Endothelial cell of umbilical vein (primary cell): ENCODE results near the gene DGKI. TPM values are rescaled to one million over a fixed set of nuclear protein-coding genes. Genes with fewer than 3 reads are reported as not detected.

ENCODE experiments used
- BruUV-seq: library from RNA; stranded (reverse); fragments of 400-500 nt; replicated peaks from 2 replicates; lab custom pipeline; 2021; lab: Mats Ljungman, UMichigan
- CTCF ChIA-PET: fragments of 300-600, 350-600 bp; sonication (Branson Sonifier 250); formaldehyde crosslinking; loops from one replicate; lab custom pipeline; 2021; ENCODE audit warnings: antibody characterized with exemption, inconsistent platforms; lab: Charles Lee
- POLR2A ChIA-PET: fragments of 300-600, 350-600 bp; sonication (Branson Sonifier 250); formaldehyde crosslinking; loops from one replicate; lab custom pipeline; 2021; ENCODE audit warnings: antibody characterized with exemption, inconsistent platforms; lab: Charles Lee
- DNase-seq: peaks from one replicate; pipeline ENCODE4 v3.0.0-alpha.2; 2011; ENCODE audit warnings: low read depth, low spot score
- FAIRE-seq: peaks from 2 replicates; lab custom pipeline; 2011; peaks lifted over from hg19 to GRCh38; lab: Jason Lieb, UNC
- H2AFZ ChIP-seq: 2 replicates; pipeline ENCODE4 v1.6.0; 2012; ENCODE audit warnings: low read depth, low read length, control low read depth, inconsistent platforms
- H3K27ac ChIP-seq: 2 replicates; pipeline ENCODE4 v1.5.1; 2011; ENCODE audit warnings: low read depth, mild to moderate bottlenecking, control low read depth, low read length, moderate library complexity; ENCODE audit not compliant: insufficient read depth
- H3K27me3 ChIP-seq, 2 experiments: 2 replicates each; pipeline versions ENCODE4 v1.6.0 to v1.6.1; 2011; ENCODE audit warnings: low read length in 2 of 2, mixed read lengths in 1 of 2; ENCODE audit not compliant: control insufficient read depth in 2 of 2, insufficient read depth in 2 of 2
- H3K36me3 ChIP-seq, 2 experiments: 2 replicates in 1 of 2; 3 replicates in 1 of 2; pipeline ENCODE4 v1.5.1; 2011; ENCODE audit warnings: low read length in 2 of 2, mild to moderate bottlenecking in 1 of 2, moderate library complexity in 1 of 2; ENCODE audit not compliant: control insufficient read depth in 2 of 2, insufficient read depth in 2 of 2; ENCODE audit errors: extremely low read depth in 1 of 2
- H3K4me1 ChIP-seq: 3 replicates; pipeline ENCODE4 v1.5.1; 2011; ENCODE audit warnings: mild to moderate bottlenecking, low read length; ENCODE audit not compliant: control insufficient read depth, insufficient read depth; ENCODE audit errors: extremely low read depth
- H3K4me2 ChIP-seq: 2 replicates; pipeline ENCODE4 v1.6.1; 2011; ENCODE audit warnings: low read length, control low read depth, mixed read lengths; ENCODE audit not compliant: insufficient read depth
- H3K4me3 ChIP-seq, 3 experiments: fragments of 200-600 bp in 1 of 3; sonication (generic), shearing (Covaris generic) in 1 of 3; replicated peaks in 1 of 3; 2 replicates each; pipeline ENCODE4 v1.5.1; 2011 to 2016; ENCODE audit warnings: control low read depth in 3 of 3, low read length in 3 of 3, mild to moderate bottlenecking in 2 of 3, inconsistent platforms in 1 of 3, low read depth in 1 of 3, moderate library complexity in 1 of 3; ENCODE audit not compliant: insufficient read depth in 1 of 3
- H3K79me2 ChIP-seq: 2 replicates; pipeline ENCODE4 v1.6.0; 2012; ENCODE audit warnings: low read length, inconsistent platforms; ENCODE audit not compliant: control insufficient read depth, insufficient read depth
- H3K9ac ChIP-seq: replicated peaks from 2 replicates; pipeline ENCODE3; 2011; ENCODE audit warnings: low read length, control low read depth; ENCODE audit not compliant: insufficient read depth; ENCODE audit errors: extremely low read depth
- H3K9me1 ChIP-seq: replicated peaks from 3 replicates; pipeline ENCODE4 v1.6.0; 2011; ENCODE audit warnings: mild to moderate bottlenecking, low read length; ENCODE audit not compliant: control insufficient read depth, insufficient read depth; ENCODE audit errors: extremely low read depth
- H3K9me3 ChIP-seq: replicated peaks from 2 replicates; pipeline ENCODE4 v1.5.1; 2012; ENCODE audit warnings: low read length, inconsistent platforms; ENCODE audit not compliant: control insufficient read depth, insufficient read depth
- H4K20me1 ChIP-seq: replicated peaks from 2 replicates; pipeline ENCODE3; 2011; ENCODE audit warnings: mild to moderate bottlenecking, low read length; ENCODE audit not compliant: control insufficient read depth, insufficient read depth; ENCODE audit errors: extremely low read depth
- CTCF ChIP-seq, 2 donors: IDR thresholded peaks; 1 replicate in 1 of 2; 2 replicates in 1 of 2; pipeline ENCODE4 v1.5.1; 2011; ENCODE audit warnings: low read length in 2 of 2, mild to moderate bottlenecking in 2 of 2, moderate library complexity in 2 of 2, control low read depth in 1 of 2, inconsistent platforms in 1 of 2, low read depth in 1 of 2; ENCODE audit not compliant: insufficient read depth in 1 of 2; ENCODE audit errors: extremely low read depth in 1 of 2
- EZH2 ChIP-seq: IDR thresholded peaks from 2 replicates; pipeline ENCODE4 v1.6.1; 2012; ENCODE audit warnings: borderline replicate concordance, low read depth, mild to moderate bottlenecking, moderate library complexity, low read length, inconsistent platforms; ENCODE audit not compliant: severe bottlenecking
- FOS ChIP-seq: IDR thresholded peaks from 2 replicates; pipeline ENCODE4 v1.6.1; 2011; ENCODE audit warnings: mild to moderate bottlenecking, low read length, moderate library complexity, borderline replicate concordance; ENCODE audit not compliant: insufficient read depth
- GATA2 ChIP-seq: IDR thresholded peaks from 2 replicates; pipeline ENCODE4 v1.7.0; 2011; ENCODE audit warnings: low read depth, mild to moderate bottlenecking, moderate library complexity, mixed read lengths, low read length; ENCODE audit not compliant: insufficient read length, insufficient read depth
- JUN ChIP-seq: IDR thresholded peaks from 2 replicates; pipeline ENCODE4 v1.6.1; 2011; ENCODE audit warnings: borderline replicate concordance, low read depth; ENCODE audit not compliant: insufficient read length, insufficient read depth
- MAX ChIP-seq: IDR thresholded peaks from 2 replicates; pipeline ENCODE4 v1.6.1; 2011; ENCODE audit not compliant: insufficient read depth, insufficient read length
- MYC ChIP-seq: IDR thresholded peaks from one replicate; pipeline ENCODE4 v1.6.1; 2011; ENCODE audit warnings: mild to moderate bottlenecking, low read depth, low read length
- POLR2A ChIP-seq: IDR thresholded peaks from 2 replicates; pipeline ENCODE4 v1.6.1; 2012; ENCODE audit warnings: low read depth, mild to moderate bottlenecking, control low read depth, low read length
- POLR2AphosphoS5 ChIP-seq: IDR thresholded peaks from 2 replicates; pipeline ENCODE4 v1.6.1; 2012; ENCODE audit warnings: low read depth, mild to moderate bottlenecking, control low read depth, low read length, moderate library complexity; ENCODE audit not compliant: insufficient read depth
- dilution Hi-C: fragments of 300-500 bp; cut with MboI; formaldehyde crosslinking; loops from one replicate; pipeline ENCODE4 v1.15.0; 2019; ENCODE audit warnings: low sequenced_read_pairs; ENCODE audit not compliant: extremely low pct_ligation_motif_present
- intact Hi-C: fragments of 100-400 bp; cut with micrococcal nuclease; formaldehyde crosslinking; loops from one replicate; pipeline ENCODE4 v1.10.0; 2022
- polyA plus RNA-seq, 4 experiments: library from polyadenylated mRNA; depleted of rRNA in 3 of 4; stranded (reverse) in 3 of 4; unstranded in 1 of 4; fragments of >200 nt; gene quantifications; 2 replicates each; pipeline versions ENCODE4 v1.2.1 to v1.2.3, GENCODE V29; 2011 to 2012; ENCODE audit warnings: missing spikeins in 1 of 4
- total RNA-seq: library from RNA; stranded (reverse); gene quantifications from 2 replicates; pipeline ENCODE4 v1.2.3, GENCODE V29; 2021

DGKI gene
- total and polyA plus RNA-seq, 2 donors (not counting 3 experiments of a cell fraction or from before 2014, with no cell fraction given) = 0.11 to 0.51 TPM

- H3K27me3 ChIP-seq = no peaks in the 10 kb centered on the region
- H3K36me3 ChIP-seq = no peaks in the 10 kb centered on the region
- CTCF ChIA-PET = no interaction called here
- no peaks in the 10 kb centered on the region for H3K9me1 ChIP-seq
- no peak for TF ChIP-seq FOS
- no peak for TF ChIP-seq EZH2
- TF ChIP-seq POLR2AphosphoS5 = no peak
- no peak overlapping the region for H2AFZ ChIP-seq
- dilution Hi-C loops = no loop called here
- H4K20me1 ChIP-seq = no peaks in the 10 kb centered on the region
- no peaks in the 10 kb centered on the region for H3K4me1 ChIP-seq
- DNase-seq = no peak
- H3K9me3 ChIP-seq = no peaks in the 10 kb centered on the region
- FAIRE-seq = no peak
- no peak overlapping the region for H3K27ac ChIP-seq
- H3K9ac ChIP-seq = no peak overlapping the region
- POLR2A ChIA-PET = no interaction called here
- H3K4me3 ChIP-seq = no peak overlapping the region
- intact Hi-C loops = no loop called here
- H3K4me2 ChIP-seq = no peak overlapping the region
- BruUV-seq = no TSS peak
- H3K79me2 ChIP-seq = no peaks in the 10 kb centered on the region
Measured at GRCh38 chr7:137371616-137372015, 475.2 kb downstream of the DGKI start.

- dilution Hi-C loops = no loop called here
- no peak for DNase-seq
- H4K20me1 ChIP-seq = no peaks in the 10 kb centered on the region
- no peaks in the 10 kb centered on the region for H3K27me3 ChIP-seq
- TF ChIP-seq FOS (no peak), GATA2 (no peak), CTCF (IDR thresholded peaks at IDR 0.05; ENCODE audit: extremely low read depth in 1 of 2, insufficient read depth in 1 of 2, low read depth in 1 of 2, low read length in 2 of 2) (no peak), EZH2 (no peak), MYC (no peak), MAX (no peak), JUN (no peak), POLR2A (no peak), POLR2AphosphoS5 (no peak)
- no peak overlapping the region for H2AFZ ChIP-seq
- no peak overlapping the region for H3K4me3 ChIP-seq
- H3K36me3 ChIP-seq = no peaks in the 10 kb centered on the region
- no peak for FAIRE-seq
- H3K9me3 ChIP-seq = no peaks in the 10 kb centered on the region
- H3K9me1 ChIP-seq = no peaks in the 10 kb centered on the region
- H3K79me2 ChIP-seq = no peaks in the 10 kb centered on the region
- ChIA-PET CTCF (no interaction called here), POLR2A (no interaction called here)
- H3K9ac ChIP-seq = no peak overlapping the region
- H3K27ac ChIP-seq = no peak overlapping the region
- BruUV-seq = no TSS peak
- no peak overlapping the region for H3K4me2 ChIP-seq
- intact Hi-C loops = no loop called here
- H3K4me1 ChIP-seq = no peaks in the 10 kb centered on the region
Measured at GRCh38 chr7:137366995-137367394, 479.8 kb downstream of the DGKI start.
